ENCODE results near the gene SLX9.
"Not testable (repeated sequence)": the region's sequence is repeated elsewhere in the genome, so short reads cannot be mapped to it uniquely, and the experiment has no call there.

SLX9 gene

DNA sequence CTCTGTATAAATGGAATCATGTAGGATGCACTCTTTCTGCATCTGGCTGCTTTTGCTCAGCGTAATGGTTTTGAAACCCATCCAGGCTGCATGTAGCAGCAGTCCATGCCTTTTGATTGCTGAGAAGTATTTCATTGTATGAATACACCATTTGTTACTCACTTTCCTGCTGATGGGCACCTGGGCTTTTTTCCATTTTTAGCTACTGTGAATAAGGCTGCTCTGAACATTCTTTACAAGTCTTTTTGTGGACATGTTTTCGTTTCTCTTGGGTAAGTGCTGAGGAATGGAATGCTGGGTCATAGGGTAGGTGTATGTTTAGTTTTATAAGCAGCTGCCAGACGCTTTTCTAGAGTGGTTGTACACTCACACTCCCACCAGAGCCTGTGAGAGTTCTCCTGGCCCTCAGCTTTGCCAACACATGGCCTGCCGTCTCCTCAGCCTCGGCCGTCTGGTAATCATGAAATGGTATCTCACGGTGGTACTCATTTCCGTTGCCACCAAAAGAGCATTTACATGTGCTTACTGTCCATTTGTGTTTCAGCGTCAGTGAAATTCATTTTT is 22.7 kb downstream of the SLX9 start:
- no peak for DNase-seq

DNA sequence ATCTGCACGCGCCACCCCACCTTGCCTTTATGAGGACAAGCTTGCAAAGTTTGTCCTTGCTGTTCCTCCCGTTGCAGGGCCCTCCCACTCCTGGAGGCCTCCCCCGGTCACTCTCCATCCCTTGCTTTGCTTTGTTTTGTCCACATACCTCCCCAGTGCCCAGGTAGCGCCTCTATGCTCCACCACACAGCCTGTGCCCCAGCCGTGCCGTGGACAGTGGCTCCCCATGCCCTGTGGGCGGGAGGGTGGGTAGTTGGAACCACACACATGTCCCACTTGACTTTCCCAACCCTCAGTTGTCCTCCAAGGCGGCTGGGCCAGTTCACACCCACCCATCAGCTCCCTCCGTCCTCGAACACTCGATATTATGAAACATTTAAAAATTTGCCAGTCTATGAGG is 24.6 kb downstream of the SLX9 start:
- DNase-seq: no peak

DNA sequence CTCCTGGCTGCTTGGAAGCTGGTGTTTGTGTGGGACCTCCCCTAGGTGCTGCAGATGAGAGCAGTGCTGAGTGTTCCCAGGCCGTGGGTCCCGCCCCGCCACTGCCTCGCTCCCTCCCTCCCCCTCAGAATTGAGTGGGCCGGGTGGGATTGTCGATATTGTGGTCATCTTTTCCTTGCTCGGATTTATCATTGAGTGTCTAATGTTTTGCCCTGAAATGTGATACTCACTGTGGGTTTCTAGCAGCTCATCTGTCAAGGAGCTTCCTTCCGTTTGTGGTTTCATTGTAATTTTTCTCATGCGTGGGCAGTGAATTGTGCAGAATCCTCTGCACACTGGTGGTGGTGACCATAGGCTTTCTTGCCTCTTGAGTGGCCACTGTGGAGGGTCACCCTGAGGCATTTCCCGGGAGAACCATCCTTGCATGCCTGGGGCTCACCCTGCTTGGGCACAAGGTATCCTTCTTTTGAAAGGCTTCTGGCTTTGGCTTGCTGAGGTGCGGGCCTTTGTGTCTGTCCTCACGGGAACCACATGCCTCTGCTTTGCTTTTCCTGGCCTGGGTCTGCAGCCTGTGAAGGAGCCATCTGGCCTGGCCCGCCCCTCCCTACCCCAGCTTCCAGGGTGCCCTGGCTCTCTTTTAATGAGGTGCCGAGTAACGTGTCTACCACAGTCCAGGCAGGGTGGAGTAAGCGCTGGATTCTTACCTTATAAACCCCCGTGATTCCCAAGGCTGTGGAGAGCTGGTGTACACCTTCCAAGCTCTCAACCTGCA is 25.6 kb downstream of the SLX9 start:
- no peak for DNase-seq

DNA sequence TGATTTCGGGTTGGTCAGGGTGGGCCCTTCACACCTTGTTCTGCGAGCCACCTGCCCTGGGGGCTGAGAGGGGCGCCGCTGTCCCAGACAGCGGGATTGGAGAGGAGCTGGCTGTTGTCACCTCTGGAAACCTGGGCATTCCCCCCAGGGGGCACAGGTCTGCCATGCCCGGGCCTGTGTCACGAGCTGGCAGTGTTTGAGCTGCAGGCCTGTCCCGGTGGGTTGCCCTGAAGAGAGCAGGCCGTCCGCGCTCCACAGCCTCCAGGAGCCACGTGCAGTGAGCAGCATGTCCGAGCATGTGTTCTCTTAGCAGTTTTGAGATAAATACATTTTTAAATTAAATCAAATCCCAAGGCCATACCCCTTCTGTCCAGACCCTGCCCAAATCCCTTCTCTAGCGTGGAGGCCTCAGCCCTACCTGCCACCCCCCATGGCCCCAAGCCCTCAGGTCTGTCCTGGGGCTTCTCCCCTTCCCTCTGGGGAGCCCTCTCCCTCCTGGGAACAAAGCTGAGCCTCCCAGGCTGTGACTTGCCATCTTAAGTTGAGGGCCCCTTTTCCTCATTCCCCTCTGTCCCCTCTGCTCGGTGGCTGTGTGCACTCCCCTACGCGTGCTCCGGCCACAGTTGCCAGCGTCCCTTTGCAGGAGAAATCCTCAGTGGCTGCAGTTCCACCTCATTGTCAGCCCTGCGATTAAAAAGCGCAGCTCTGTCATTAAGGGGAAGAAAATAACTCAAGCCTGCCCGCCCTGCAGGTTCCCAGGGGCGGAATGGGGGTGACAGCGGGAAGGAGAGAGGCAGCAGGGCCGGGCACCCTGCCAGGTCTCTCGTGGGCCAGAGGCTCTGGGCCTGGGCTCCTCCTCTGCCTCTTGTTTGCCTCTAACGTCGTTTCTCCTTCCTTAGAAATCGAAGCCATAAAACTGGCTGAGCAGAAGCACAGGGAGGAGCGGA is 26.6 kb downstream of the SLX9 start:
- no peak for DNase-seq

DNA sequence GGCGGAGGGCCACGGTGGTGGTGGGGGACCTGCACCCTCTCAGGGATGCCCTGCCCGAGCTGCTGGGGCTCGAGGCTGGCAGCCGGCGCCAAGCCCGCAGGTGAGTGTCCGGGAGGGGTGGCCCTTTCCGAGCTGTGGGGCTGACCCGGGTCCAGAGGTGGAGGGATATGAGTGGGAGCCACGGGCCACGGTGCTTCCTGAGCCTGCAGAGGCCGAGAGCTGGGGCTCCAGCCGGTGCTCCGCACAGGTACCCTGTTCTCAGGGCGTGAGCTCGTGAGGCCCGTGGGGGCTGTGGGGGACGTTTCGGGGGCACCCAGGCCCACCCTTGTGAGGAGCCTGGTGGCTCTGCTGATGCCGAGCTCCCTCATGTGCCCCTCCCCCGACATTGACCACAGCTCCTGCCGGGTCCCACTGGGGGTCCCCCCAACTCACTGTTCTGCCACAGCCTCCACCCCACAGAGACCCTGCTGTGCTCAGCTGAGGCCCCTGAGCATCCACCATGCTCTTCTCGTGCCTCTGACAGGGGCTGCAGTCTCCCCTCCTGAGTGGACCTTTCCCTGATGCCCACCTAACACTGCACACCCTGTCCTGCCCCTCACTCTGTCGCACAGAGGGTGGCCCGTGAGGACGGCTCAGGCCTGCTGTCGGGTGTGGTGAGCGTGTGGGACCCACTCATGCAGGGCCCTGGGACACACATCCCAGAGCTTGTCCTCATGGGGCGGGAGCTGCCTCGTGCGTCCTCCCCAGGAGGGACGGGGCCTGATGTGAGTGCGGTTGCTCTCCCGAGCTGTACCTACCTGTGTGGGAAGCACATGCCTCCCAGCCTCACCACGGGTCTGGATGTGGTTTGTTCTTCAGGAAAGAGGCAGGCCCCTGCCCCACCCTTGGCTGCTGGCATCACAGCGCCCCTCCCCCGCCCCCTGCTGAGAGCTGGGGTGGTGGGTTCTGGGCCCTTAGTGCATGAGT is 27.5 kb downstream of the SLX9 start:
- no peak for DNase-seq

DNA sequence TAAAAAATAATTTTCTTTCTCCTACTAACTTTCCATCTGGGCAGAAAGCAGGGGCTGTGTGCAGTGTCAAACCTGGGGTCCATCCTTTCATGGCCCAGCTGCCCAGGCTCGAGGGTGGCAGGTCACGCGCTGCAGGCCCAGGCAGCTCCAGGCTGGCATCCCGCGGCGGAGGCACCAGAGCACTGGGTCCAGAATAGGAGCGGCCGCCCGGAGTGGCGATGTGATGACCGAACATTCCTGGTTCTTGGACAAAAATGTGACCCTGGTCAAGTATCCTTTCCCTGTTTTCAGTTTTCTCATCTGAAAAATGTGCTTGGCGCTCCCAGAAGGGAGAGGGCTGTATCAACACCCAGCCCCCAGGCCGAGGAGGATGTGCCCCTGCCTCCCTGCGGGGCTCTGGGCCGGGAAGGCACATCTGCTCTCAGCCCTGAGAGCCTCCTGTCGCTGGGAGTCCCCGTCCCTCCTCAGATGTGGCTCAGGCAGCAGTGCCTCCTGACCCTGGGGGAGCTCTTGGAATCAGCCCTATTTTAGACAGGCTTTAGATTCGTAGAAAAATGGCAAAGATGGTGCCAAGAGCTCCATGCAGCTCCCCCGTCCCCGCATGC is 29.3 kb downstream of the SLX9 start:
- no peak for DNase-seq

DNA sequence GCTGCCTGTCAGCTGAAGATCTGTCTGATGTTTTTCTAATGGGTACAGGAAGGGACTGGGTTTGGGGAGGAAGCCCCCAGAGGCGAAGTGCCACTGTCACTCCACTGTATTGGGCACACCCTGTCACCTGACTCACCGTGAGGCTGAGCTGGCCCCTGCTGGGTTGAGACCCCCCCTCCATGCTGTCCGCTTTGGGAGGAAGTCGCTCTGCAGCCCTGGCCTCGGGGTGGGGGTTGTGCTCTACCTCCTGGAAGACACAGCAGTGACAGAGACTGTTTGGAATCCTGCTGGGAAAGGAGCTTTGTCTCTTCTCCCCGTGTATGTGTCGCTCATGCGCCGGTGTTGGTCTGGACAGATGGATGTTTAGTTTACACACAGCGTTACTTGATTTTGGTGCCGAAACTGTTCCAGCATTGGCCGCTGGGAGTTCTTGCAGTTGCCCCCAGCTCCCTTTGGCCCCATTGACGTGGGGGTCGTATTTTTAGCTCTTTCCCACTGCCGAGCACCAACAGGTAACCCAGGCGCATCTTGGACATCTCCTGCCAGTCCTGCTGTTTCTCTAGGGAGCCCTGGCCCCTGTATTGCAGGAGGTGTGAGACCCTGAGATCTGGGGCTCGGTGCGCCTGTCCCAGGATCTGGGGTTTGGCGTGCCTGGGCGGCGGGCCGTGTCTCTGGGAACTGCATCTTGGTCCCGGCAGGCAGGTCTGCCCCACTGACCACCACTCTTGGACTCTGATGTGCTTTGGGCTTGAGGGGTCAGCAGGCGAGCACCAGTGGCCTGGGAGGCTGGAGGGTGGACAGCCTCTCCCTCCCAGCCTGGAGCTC is 30.3 kb downstream of the SLX9 start:
- no peak for DNase-seq

DNA sequence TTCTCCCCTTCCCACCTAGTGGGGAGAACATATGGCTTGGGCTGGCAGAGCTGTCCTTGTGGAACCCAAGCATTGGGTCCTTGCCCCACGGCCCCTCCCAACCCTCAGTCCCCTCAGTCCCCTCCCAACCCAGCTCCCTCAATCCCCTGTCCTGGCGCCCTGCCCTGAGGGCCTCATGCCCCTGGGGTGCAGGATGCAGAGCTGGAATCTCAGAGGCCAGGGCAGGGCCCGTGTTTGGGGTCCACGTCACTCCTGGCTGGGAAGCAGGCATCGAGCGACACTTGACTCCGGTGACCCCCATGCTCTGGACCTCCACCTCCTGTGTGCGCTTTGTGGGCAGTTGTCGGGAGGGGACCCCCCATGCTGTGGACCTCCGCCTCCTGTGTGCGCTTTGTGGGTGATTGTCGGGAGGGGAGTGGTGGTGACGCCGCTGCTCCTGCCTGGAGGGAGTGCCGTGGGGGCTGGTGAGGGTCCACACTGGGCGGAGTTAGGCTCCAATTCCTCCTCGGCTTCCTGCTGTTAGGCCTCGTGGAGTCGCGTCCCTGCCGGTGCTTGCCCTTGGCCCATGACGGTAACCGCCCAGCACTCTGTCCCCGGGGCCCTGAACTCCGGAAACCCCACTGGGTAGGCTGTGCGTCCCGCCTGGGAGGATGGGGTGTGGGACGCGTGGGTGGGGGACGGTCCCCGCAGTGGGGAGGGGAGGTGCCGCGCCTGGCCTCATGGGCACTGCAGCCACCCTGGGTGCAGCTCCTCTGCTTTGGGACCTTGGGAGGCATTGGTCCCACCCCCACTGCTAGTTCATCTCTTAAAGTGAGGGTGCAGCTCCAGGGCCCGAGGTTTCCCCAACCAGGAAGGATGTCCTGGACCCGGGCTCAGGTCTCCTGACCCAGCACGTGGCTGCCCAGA is 31.2 kb downstream of the SLX9 start:
- no peak for DNase-seq

DNA sequence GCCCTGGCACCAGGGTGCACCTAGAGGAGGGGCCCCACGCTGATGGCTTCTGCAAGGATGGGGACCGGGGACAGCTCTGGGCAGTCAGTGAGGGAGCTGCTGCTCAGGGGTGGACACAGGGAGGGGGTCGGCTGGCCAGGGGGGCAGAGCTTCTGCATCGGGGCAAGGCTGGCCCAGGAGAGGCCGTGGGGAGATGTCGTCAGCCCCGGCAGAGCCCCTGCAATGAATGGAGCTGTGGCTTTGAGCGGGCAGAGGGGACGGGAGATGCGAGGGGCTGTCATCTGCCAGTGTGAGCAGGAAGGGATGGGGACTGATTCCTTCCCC is 31.8 kb downstream of the SLX9 start:
- no peak for DNase-seq

DNA sequence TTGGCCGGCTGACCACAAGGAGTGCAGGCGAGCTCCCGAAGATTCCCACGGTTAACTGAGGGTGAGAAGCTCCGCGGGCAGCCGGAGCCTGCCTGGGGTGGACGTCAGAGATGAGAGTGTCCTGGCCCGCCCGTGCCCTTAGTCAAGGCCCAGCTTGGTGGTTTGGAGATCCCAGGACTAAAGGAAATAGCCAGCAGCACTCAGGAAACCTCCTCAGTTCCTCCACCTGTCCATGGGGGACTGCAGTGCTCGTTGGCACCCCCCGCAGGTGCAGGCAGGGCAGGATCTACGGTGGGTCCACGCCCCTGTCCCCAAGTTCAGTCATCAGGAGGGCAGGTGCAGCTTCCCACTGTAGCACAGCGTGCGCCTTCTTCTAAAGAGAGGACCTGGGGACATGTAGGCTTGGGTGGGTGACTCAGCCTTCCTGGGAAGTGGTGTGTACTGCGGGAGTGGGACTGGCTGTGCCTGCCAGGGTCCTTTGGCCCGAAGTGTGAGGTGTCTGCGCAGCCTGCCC is 32.5 kb downstream of the SLX9 start:
- no peak for DNase-seq

DNA sequence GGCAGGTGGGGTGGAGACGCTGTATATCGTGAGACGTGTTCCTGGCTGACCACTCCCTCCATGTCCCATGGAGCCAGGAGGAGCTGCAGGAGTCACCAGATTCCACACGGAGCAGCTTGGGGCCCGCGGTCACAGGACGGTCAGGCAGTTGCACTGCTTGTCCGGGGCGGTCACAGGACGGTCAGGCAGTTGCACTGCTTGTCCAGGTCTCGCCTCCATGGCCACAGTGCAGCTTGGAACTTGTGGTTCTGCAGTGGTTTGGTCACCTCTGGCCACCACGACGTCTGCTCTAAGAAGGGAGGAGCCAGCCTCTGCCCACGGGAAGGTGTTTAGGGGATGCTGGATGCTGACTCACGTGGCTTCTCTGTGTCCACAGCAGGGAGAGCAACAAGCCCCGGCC is 33.0 kb downstream of the SLX9 start:
- DNase-seq: no peak

DNA sequence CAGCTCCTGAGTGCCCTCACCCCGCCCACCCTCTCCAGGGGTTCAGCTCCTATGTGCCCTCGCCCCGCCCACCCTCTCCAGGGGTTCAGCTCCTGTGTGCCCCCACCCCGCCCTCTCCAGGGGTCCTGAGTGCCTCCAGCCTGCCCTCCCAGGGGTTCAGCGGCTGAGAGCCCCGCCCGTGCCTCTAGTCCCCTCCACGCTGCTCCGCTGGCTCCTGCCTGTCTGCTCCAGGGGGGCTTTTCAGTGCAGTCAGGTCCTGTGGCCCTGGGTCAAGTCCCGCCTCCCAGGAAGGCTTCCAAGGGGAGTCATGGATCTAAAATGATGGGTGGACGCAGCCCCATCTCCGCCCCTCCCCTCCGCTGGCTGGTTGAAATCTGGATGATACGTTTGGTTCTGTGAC is 33.8 kb downstream of the SLX9 start:
- no peak for DNase-seq

DNA sequence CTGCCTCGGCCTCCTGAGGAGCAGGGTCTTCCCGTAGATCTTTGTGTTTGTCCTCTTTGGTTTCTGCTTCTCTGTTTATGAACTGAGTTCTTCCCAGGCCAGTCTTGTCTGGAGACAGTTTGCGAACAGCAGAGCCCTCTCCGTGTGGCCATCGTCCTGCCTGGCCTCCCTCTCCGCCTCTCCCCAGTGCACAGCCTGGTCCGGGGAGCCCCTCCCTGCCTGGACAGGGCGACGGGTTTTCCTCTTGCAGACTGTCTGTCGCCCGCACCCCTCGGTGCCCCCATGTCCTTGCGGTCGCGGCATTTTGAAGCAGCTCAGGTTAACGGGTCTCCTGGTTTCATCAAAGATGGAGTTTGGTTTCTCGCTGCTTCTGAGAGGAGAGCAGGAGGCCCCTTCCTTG is 34.8 kb downstream of the SLX9 start:
- DNase-seq: no peak

DNA sequence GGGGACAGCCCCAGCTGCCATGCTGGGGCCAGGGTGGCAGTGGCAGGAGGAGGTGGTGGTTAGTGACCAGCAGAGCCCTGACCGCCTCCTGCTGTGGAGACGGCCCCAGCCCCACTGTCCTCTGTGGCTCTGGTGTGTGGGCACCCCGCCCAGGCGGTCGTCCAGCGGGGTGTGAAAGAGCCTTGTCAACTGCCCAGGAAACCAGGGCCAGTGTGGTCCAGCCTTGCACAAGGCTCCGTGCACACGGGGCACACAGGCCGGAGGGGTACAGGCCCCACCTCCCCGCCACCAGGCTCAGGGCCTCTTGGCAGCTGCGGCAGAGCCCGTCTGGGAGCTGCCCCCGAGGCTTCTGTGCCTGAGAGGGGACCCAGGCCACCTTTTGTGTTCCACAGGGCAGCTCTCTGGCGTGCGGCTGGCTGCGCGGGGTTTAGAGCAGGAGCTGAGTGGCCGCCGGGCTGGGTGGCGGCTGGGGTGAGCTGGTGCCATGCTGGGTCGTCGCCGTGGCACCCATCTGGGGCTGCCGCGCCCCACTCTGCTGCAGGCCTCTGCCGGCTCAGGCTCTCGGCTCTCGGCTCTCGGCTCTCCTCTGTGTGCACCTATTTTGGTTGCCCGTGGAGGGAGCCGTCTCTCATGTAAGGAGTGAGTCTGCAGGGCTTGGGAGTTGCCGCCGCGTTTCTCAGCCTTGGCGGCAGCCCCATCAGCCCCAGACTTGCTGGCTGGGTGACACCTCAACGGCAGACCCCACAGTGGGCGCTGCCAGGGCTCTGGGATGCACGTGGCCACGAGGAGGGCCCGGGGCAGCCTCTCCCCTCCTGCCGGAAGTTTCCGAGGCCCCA is 36.1 kb downstream of the SLX9 start:
- DNase-seq: no peak

DNA sequence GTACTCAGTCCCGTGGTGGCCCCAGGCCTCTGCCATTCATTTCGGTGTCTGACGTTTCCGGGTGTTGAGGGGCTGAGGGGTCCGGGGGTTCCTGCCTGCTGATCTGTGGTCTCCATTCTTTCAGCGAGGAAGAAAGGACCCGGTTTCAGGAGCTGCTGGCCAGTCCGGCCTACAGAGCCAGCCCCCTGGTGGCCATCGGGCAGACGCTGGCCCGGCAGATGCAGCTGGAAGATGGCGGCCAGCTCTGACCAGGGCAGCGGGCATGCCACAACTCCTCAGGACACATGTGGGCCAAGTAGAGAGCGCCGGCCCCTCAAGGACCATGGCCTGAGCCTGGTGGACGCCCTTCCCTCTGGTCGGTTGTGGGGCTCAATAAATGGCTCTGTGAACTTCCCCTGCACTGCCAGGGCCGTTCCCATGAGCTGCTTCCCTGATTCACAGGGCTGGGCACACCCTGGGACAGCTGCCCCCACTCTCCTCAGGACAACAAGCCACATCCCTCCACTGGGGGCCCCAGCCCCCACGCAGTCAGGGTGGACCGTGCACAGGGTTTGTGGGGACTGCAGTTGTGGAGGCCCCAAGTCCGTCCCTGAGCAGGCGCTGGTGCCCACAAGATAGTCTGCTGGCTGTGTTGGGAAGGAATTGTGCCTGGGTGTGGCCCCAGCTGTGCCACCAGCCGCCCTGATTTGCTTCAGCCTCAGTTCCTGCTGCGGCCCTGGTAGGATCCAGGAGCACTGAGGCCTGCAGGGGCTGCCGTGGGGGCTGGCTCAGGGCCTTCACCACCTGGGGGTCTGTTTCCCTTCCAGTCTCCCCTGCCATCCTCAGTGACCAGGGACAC is 36.9 kb downstream of the SLX9 start:
- not testable (repeated sequence) for DNase-seq

DNA sequence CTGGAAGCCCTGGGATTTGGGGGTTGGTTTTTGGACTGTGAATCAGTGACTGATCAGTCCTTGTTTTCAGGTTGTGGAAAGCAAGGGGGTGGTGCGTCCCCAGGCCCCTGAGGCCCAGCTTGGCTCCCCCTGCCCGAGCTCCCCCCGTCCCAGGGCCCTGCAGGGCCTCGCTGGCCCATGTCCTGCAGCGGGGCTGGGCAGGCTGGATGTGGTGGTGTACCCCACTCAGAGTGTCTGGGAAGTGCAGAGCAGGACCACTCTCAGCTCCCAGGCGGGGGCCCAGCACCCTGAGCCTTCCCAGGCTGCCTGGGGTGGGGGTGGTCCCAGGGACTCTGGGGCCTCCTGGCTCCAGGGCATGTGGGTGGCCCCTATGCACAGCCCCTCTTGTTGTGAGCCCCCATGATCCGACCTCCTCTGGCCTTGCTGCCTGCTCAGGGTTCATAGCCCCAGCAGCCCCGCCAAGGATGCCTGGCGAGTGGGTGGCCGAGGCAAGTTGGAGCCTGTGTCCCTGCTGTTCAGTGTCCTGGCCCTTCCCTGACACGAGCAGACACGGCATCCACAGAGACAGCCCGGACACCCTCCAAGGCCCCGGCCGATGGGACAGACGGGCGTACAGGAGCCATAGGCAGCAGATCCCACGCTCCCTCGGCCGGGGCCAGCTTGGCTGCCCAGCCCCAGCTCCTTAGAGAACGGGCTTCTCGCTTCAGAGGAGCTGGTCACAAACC is 37.9 kb downstream of the SLX9 start:
- DNase-seq: no peak

Measured in activated naive CD4-positive, alpha-beta T cell treated with anti-CD3 and anti-CD28 coated beads, Interleukin-2, amount 50 U/mL, for 16 hours (primary cell).